A673 (cell line): ENCODE data around the gene SLC9A8.

Source experiments
- CTCF ChIP-seq: fragments of 300-800, 200-600 bp; sonication (generic); conservative IDR thresholded peaks from 2 replicates; pipeline ENCODE4 v1.5.1; 2017; ENCODE audit warnings: low read depth, mild to moderate bottlenecking, antibody characterized with exemption, low read length, moderate library complexity, mixed read lengths
- EZH2 ChIP-seq: fragments of 200-600 bp; sonication (generic); IDR thresholded peaks from 2 replicates; pipeline ENCODE4 v1.6.1; 2017; ENCODE audit warnings: borderline replicate concordance, low read depth, mild to moderate bottlenecking, mixed read lengths, antibody characterized with exemption, low read length; ENCODE audit not compliant: poor library complexity, severe bottlenecking

GRCh38 chr20:49853640-49854039 is 41.0 kb downstream of the SLC9A8 start:
- TF ChIP-seq CTCF (no peak), EZH2 (no peak)
